ENCODE data around the gene BRWD1.
A peak's percentile ranks its signal among the peaks of the same experiment; 100 is the strongest.

The BRWD1 gene

GRCh38 chr21:39327727-39328126 is 14.3 kb upstream of the BRWD1 start:
- DNase-seq = no peak

- DNase-seq = no peak
Observed at GRCh38 chr21:39326607-39327307, 13.3 kb upstream of the BRWD1 start.

- no peak for DNase-seq
Observed at GRCh38 chr21:39325458-39325857, 12.0 kb upstream of the BRWD1 start.

GRCh38 chr21:39321424-39321823 is 8.0 kb upstream of the BRWD1 start:
- no peak for DNase-seq

- no peak for DNase-seq
Observed at GRCh38 chr21:39319814-39320332, 6.4 kb upstream of the BRWD1 start.

GRCh38 chr21:39319251-39319756 is 5.9 kb upstream of the BRWD1 start:
- DNase-seq = no peak

- DNase-seq = no peak
Observed at GRCh38 chr21:39318091-39318959, 4.9 kb upstream of the BRWD1 start.

DNA sequence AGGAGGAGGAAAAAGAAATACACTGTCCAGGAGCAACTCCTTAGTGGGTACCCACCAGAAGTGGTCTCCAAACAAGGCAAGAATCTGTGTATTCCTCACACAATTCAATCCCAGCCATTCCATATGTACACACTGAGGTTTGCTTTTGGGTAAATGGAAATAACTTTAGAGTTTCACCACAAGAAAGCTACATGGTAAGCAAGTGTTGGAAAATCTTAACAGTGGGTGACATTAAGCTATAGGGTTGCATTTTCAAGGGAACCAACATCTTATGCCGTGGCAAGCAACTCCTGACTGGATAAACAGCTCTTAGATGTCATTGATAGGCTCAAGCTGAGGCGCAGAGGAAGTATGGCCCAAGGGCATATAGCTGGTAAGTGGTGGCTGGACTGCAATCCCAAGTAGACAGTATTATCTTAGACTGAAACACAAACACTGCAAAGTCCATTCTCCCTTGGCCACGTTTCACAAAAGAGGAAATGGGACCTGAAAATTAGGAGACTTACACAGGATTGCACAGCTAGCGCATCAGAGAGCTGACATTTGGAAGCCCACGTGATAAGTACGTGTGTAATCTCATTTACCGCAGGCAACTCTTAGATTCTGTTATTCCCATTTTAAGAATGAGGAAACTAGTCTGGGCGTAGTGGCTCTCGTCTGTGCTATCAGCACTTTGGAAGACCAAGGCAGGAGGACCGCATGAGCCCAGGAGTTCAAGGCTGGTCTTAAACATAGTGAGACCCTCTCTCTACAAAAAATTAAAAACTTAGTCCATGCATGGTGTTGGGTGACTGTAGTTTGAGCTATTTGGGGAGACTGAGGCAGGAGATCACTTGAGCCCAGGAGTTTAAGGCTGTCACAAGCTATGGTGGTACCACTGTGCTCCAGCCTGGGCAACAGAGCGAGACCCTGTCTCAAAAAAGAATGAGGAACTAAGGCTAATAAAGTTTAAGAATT is 4.0 kb upstream of the BRWD1 start:
- peak; percentile 83 to 96 (median 90) for DNase-seq

DNA sequence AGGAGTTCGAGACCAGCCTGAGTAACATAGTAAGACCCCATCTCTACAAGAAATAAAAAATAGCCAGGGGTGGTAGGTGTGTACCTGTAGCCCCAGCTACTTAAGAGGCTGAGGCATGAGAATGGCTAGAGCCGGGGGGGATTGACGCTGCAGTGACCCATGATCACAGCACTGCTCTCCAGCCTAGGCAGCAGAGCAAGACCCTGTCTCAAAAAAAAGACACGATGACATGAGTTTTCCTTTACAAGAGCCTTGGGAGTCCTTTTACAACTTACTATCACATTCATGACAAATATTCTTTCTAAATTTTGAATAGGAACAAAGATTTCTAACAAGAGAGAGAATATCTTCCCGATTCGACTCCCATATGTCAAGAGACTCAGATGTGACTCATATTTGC is 3.3 kb upstream of the BRWD1 start:
- peak in 2 of 4 experiments; percentile 2 to 14 for DNase-seq

GRCh38 chr21:39315603-39316445 is 2.4 kb upstream of the BRWD1 start:
- DNase-seq = peak; percentile 5 to 52 (median 20)

DNA sequence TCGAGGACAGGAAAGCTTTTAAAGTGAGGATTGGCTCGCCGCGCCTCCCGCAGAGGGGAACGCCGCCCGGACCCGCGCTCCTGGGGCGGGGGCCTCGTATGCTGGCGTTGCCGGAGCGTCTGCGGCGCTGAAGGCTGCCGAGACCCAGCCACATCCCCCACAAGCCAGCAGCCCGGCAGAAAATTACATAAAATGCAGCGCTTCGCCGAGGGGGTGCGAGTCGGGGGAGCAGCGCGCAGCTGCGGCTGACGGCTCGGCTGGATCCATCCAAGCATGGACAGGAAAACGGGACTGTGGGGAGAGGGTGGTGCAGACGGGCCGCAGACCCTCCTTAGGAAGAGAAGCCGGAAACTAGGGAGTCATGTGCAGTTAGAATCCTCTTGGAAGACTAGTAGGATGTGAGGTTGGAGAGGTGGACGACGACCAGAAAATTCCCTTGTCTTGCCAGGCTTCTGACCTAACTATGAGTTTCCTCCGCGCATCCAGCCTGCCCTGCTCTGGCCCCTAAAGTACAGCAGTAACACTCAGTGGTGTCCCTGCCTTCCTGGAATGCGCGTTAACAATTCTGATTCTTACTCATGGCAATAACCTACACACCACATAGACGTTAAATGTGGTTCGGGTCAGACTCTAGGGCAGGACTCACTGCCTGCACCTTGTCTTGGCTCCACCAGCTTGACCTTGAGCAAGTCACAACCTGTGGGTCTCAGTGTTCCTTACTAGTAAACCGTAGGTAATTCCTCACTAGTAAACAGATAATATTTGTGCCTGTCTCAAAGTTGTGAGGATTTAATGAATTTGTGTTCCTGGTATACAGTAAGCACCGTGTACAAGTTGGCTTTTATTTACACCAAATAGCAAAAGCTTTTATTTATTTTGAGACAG is 953 bp upstream of the BRWD1 start:
- peak; percentile 29 to 67 (median 48) for DNase-seq

DNA sequence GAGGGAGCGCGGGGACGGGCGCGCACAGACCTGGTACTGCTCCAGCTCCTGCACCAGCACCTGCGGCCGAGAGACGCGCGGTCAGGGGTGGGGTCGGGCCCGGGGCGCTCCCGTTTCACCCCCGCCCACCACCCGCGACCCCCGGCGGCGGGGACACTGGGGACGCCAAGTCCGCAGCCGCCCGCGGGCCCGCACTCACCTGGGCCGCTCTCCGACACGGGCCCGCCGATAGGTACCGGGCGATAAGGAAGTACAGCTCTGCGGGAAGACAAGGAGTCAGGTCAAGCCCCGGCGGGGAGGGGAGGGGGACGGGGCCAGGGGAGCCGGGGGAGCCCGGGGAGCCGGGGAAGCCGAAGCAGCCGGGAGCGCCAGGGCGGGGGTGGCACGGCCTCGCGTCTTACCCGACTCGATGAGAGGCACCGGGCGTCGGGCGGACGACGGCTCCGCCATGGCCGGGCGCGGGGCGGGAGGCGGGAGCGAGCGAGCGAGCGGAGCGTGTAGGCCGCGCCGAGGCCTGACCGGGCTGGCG is 326 bp downstream of the BRWD1 start:
- DNase-seq = peak in 2 of 4 experiments; percentile 8 to 20

- peak; percentile 94 to 97 (median 96) for DNase-seq
Observed at GRCh38 chr21:39312112-39313041, 1.1 kb downstream of the BRWD1 start.

- no peak for DNase-seq
Observed at GRCh38 chr21:39311164-39311563, 2.3 kb downstream of the BRWD1 start.

DNA sequence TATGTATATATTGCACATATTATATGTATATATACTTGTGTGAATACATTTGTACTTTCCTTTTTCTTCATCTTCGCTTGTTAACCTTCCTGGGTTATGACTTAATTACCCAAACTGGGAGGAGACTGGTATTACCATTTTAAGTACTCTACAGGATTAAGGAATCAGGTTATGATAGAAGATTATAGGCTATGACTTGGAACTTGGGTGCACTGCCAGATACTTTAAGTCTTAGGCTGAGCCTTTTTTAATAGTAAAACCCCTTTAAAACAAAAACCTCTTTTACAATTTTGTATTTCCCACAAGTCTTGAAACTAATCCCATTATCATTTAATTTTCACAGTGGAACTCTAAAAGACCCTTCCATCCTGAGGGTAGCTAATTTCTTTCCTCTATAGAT is 6.0 kb downstream of the BRWD1 start:
- DNase-seq = no peak

DNA sequence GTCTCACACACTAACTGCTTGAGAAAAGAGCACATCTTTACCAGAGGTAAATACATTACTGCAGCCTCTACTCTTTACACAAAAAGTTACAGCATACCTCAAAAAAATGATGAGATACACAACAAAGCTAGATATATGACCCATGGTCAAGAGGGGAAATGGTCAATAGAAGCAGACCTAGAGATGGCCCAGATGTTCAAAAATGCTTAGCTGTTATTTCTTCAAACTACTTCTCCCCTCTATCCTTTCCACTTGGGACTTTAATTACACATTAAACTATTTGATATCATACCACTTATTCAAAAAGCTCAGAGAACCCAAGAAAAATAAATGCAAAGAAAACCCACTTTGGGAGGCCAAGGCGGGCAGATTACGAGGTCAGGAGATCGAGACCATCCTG is 12.8 kb downstream of the BRWD1 start:
- no peak for DNase-seq

GRCh38 chr21:39296891-39297290 is 16.5 kb downstream of the BRWD1 start:
- no peak for DNase-seq

DNA sequence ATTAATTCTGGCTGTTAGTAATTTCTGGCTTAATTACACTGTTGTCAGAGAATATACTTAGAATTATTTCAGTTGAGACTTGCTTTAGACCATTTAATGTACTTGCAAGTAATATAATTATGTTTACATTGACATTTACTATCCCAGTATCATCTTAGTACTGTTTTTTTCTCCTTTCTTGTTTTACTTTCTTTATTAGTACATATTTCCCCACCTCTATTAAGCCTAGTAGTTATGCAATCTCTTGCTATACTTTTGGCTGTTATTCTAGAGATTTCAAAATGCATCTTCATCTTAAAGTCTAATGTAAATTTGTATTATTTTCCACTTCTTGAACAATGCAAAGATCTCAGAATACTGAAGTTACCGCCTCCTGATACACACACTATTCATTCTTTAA is 24.4 kb downstream of the BRWD1 start:
- no peak for DNase-seq

DNA sequence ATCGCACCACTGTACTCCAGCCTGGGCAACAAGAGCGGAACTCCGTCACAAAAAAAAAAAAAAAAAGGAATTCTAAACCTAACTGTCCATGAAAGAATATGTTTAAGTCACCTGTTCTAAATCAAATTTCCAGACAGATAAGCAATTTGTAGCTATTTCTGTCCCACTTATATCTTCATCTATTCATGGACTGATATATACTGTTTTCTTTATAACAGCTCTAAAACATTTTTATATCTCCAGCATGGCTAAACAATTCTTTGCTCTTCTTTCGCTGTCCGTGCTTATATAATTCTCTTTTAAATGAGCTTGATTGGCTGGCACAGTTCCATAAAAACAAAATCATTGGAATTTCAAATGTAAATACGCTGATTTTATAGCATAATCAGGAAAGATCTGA is 30.5 kb downstream of the BRWD1 start:
- no peak for DNase-seq
